Myocyte (in vitro differentiated cells): ENCODE data around the gene KLRD1. TPM values are rescaled to one million over a fixed set of nuclear protein-coding genes. Genes with fewer than 3 reads are reported as not detected.
"Not testable (repeated sequence)": the region's sequence is repeated elsewhere in the genome, so short reads cannot be mapped to it uniquely, and the experiment has no call there.

ENCODE experiments used
- DNase-seq: peaks from one replicate; pipeline ENCODE4 v3.0.0-alpha.2; 2012; ENCODE audit warnings: low read depth
- total RNA-seq: library from RNA; depleted of rRNA; stranded (reverse); fragments of >200 nt; gene quantifications from 2 replicates; pipeline ENCODE4 v1.2.3, GENCODE V29; 2014

Gene KLRD1
- total RNA-seq, 1 donor from 2014 or later = 0.03 TPM

DNA sequence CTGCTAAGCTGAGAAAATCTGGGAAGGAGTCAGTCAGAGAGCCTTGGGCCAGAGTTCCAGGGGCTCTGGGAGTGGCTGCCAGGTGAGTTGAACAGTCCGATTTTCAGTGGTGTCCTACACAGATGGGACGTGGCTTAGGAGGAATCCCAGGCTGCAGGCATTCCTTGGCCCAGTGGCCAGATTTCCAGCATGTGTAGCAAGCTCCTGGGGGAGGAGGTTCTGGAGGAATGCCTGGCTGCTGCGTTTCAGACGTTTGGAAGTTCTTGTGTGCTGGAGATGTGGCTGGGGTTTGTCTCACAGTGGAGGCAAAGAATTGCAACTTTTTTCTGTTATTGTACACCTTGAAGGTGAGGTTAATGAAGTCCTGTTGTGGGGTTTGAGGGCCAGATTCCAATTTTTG lies 28.5 kb downstream of the KLRD1 start:
- DNase-seq = not testable (repeated sequence)

- DNase-seq = not testable (repeated sequence)
Measured at GRCh38 chr12:10338470-10338869, 30.8 kb downstream of the KLRD1 start.

- DNase-seq = peak; percentile 49
Measured at GRCh38 chr12:10339053-10339840, 31.6 kb downstream of the KLRD1 start.

DNA sequence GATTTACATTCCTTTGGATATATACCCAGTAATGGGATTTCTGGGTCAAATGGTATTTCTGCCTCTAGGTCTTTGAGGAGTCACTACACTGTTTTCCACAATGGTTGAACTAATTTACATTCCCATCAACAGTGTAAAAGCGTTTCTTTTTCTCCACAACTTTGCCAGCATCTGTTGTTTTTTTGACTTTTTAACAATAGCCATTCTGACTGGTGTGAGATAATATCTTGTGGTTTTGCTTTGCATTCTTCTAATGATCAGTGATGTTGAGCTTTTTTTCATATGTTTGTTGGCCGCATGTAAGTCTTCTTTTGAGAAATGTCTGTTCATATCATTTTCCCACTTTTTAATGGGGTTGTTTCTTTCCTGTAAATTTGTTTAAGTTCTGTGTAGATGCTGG lies 33.3 kb downstream of the KLRD1 start:
- not testable (repeated sequence) for DNase-seq

DNA sequence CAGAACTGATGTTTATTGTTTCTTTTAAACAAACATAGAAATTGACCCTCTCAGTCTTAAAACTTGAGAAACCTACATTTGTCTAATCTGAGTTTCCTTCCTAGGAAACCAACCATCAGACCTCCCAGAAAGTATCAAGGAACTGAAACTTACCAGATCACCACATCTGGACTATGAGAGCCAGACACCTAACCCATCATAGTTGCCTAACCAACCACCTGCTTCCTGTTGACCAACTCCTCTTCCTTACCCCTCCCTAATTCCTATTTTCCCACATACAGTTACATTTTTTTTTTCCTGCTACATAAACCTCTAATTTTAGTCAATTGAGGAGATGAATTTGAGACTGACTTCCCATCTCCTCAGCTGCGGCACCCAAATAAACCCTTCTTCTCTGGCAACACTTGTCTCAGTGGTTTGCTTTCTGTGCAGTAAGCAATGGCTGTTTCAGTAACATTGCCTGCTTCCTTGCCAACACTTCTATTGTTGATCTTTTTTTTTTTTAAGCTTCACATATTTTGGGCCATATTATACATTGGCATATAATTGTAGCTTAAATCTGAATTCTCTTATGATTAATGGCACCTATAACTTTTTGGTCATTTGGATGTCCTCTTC lies 34.3 kb downstream of the KLRD1 start:
- no peak for DNase-seq

DNA sequence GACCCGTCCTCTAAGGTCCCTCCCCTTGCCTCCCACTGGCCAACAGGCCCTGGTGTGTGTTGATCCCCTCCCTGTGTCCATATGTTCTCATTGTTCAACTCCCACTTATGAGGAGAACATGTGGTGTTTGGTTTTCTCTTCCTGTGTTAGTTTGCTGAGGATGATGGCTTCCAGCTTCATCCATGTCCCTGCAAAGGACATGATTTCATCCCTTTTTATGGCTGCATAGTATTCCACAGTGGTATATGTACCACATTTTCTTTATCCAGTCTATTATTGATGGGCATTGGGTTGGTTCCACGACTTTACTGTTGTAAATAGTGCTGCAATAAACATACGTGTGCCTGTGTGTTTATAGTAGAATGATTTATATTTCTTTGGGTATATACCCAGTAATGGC lies 43.8 kb downstream of the KLRD1 start:
- DNase-seq = not testable (repeated sequence)

DNA sequence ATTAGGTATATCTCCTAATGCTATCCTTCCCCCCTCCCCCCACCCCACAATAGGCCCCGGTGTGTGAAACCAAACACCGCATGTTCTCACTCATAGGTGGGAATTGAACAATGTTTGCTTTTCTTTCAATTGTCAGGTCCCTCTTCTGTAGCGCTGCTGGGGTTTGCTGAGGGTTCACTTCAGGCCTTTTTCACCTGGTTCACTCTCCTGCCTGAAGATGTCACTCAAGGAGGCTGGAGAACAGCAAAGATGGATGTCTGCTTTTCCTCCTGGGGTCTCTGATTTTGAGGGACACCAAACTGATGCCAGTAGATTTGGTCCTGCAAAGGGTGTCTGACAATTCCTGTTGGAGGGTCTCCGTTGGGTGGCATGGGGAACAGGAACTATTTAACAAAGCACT lies 46.4 kb downstream of the KLRD1 start:
- no peak for DNase-seq

DNA sequence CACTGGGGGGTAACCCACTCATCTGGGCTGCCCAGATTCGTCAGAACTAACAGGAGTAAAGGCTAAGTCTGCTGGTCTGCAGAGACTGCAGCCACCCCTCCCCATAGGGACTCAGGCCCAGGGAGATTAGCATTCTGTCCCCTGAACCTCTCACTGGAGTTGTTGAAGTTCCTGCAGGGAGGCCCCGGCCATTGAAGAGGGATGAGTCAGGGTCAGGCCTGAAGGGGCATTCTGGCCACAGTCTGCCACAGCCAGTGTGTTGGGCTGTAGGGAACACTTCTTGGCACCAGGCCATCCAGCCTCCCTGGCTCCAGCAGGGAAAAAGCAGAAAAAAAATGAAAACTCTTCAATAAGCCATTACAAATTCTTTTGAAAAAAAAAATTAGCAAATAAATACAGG lies 46.8 kb downstream of the KLRD1 start:
- peak; percentile 70 for DNase-seq

DNA sequence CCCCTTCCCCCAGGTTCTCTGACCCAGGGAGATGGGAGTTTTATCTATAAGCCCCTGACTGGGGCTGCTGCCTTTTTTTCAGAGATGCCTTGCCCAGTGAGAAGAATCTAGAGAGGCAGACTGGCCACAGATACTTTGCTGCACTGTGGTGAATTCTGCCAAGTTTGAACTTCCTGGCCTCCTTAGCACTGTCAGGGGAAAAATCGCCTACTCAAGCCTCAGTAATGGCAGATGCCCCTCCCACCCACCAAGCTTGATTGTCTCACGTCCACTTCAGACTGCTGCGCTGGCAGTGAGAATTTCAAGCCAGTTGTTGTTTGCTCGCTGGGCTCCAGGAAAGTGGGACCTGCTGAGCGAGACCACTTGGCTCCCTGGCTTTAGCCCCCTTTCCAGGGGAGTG lies 50.5 kb downstream of the KLRD1 start:
- DNase-seq = no peak

- DNase-seq = no peak
Measured at GRCh38 chr12:10358969-10359368, 51.3 kb downstream of the KLRD1 start.

DNA sequence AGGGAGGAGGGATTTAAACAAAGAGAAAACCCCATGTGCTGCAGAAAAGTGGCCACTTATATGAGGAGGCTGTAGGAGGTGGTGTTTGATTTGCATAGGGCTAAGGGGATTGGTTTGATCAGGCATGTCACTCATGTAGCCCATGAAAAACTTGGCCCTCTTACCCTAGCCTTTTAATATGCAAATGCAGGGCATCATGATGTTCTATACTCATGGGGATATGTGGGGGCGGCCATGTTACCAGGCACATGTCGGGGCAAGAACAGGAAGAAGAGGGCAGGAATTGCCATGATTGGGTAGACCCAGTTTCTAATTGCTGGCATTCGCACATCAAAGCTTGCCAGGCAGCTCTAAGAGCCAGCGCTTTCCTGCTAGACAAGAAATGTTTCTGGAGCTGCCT lies 53.4 kb downstream of the KLRD1 start:
- peak; percentile 49 for DNase-seq

GRCh38 chr12:10361622-10362021 lies 54.0 kb downstream of the KLRD1 start:
- DNase-seq = peak; percentile 43

- DNase-seq = no peak
Measured at GRCh38 chr12:10362325-10362724, 54.7 kb downstream of the KLRD1 start.

GRCh38 chr12:10362828-10363657 lies 55.4 kb downstream of the KLRD1 start:
- no peak for DNase-seq

DNA sequence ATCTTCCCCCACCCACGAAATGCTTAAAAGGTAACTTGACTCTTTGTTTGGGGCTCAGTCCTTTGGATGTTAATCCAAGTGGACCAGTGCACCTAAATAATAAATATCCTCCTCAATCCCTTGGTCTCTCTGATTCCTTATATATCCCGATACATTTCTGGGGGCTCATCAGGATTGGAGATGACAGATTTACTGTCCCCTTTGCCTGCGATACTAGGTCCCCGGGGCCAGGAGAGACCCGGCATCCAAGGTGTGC lies 55.9 kb downstream of the KLRD1 start:
- no peak for DNase-seq

- peak; percentile 64 for DNase-seq
Measured at GRCh38 chr12:10363914-10364814, 56.5 kb downstream of the KLRD1 start.

DNA sequence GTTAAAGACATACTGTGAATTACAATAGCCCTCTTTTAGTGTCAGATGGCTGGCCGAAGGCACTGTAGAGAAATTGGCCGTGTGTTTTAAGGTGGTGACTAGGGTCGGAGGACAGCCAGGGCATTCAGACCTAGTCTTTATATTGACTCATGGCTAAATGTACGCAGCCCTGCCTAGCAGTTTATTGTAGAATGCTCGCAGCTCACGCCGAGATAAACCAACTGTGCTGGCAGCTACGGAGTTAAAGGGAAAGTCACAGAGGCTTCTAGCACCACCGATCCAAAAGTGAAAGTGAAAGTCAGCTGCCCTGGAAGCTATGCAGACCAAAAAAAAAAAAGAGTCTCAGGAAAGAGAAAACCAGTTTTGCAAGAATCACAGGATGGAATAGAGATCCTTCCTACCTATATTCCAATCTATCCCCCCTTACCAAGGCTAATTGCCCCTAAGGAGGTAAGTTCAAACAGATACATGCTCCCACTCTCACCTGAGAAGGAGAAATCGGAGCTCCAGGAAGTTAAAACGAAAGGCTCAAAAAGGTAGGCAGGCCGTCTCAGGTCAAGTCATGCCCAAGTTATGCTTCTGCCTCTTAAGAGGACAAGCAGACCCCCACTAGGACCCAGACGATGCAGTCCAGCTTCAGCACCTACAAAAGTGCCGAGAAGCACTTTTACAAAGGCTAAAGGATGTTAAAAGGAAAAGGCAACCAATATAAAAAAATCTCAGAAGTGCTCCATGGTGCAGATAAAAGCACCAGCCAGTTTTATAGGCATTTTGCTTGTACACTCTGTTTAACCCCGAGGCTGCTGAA lies 57.3 kb downstream of the KLRD1 start:
- peak; percentile 86 for DNase-seq

DNA sequence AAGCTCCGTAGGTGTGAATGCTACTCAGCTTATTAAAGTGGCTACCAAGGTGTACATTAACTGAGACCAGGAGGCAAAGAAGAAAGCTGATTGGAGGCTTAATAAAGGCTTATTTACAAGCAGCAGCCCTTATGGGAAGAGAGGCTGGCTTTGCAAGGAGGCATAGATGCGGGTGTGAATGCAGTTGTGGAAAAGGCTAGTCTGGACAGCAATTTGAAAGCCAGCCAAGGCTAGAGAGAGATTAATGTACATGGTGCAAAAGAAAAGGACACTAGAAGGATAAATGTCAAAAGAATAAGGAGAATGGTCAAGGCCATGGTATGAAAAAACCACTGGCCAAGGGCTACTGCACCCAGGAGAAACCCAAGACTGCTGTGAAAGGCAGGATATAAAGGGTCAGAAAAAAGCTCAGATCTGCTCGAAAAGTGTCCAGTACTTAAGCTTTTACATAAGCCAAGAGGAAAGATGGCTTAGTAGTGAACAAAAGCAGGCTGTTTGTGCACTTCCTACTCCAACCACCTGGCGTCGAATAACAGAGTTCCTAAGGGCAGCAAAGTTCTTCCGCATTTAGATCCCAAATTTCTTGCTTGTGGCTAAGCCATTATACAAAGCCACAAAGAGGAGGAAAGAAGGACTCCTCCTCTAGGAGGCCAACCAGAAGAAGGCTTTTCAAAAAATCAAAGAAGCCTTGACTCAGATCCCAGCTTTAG lies 58.2 kb downstream of the KLRD1 start:
- DNase-seq = peak; percentile 69

DNA sequence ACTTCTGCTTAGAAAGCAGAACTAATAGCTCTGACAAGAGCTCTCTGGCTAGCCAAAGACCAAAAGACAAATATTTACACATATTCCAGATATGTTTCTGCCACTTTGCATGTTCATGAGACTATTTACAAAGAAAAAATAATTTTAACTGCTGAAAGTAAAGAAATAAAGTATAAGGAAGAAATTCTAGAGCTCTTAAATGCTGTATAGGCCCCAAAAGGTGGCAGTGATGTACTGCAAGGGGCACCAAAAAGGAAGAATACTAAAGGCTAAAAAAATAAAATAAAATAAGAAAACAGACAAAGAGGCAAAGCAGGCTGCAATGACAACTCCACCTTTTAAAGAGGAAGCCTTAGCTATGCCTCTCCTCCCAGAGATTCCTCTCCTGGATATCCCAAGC lies 59.2 kb downstream of the KLRD1 start:
- peak; percentile 59 for DNase-seq

GRCh38 chr12:10367714-10368113 lies 60.0 kb downstream of the KLRD1 start:
- not testable (repeated sequence) for DNase-seq
